ENCODE results near the gene NTF3.

GRCh38 chr12:5485454-5485853 is 53.5 kb downstream of the NTF3 start:
- TF ChIP-seq REST (tag by site-specific recombination; IDR thresholded peaks at IDR 0.05) (no peak), CTCF (tag by site-specific recombination; IDR thresholded peaks at IDR 0.05) (no peak), ZBTB1 (tag by site-specific recombination; IDR thresholded peaks at IDR 0.05) (no peak), PRDM4 (tag by site-specific recombination; IDR thresholded peaks at IDR 0.05) (no peak), ZNF175 (tag by site-specific recombination; IDR thresholded peaks at IDR 0.05) (no peak), FEZF1 (tag by site-specific recombination; IDR thresholded peaks at IDR 0.05) (no peak)
